GM18867 (cell line): ENCODE measurements around the gene NQO2.

Experiments
- ATAC-seq: cut with Tn5 transposase; IDR thresholded peaks from one replicate; pipeline ENCODE4 v1.9.1; 2021; ENCODE audit warnings: mild to moderate bottlenecking, moderate library complexity; ENCODE audit not compliant: unreplicated experiment

NQO2 gene

DNA sequence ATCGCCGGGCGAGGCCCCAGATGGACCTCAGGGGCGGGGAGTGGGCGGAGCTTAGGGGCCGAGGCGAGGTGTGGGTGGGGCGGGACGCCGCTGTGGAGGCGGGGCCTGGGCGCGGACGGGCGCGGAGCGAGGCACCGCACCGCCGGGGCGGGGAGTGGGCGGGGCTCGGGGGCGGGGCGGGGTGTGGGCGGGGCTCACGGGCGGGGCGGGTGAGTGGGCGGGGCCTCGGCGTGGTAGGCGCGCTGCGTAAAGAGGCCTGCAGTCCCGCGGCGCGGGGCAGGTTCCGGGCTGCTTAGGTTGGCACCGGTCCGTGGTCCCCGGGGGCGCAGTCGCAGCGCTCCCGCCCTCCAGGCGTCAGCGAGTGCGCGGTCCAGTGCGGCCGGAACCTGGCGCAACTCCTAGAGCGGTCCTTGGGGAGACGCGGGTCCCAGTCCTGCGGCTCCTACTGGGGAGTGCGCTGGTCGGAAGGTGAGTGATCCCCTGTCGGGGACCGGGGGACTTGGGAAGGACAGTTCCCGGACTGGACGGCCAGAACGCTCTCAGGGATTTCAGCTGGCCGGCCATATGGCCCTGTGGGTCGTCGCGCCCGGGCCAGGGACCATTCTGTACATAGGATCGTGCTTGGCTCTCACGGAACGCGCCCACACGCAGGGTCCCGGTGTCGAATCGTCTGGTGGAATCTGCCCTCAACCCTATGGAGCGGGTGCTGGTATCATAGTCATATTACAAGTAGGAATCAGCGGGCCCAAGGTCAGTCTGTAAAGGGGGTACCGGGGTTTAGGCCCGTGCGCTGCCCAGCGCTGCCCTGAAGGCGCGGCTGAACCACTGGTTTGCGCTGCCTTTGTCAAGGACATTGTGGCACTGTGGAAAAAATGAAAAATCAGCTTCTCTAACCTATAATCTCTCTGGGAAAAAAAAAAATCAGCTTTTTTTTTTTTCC is at the start of gene NQO2:
TSS of gene NQO2 (plus strand) at position 277 of the 940 bp plus-strand sequence. CDS start 6,659 bp downstream, outside the sequence.
- ATAC-seq, result peak; percentile 70

GRCh38 chr6:2950713-2951112 is 49.0 kb upstream of the NQO2 start:
- ATAC-seq, result no peak

DNA sequence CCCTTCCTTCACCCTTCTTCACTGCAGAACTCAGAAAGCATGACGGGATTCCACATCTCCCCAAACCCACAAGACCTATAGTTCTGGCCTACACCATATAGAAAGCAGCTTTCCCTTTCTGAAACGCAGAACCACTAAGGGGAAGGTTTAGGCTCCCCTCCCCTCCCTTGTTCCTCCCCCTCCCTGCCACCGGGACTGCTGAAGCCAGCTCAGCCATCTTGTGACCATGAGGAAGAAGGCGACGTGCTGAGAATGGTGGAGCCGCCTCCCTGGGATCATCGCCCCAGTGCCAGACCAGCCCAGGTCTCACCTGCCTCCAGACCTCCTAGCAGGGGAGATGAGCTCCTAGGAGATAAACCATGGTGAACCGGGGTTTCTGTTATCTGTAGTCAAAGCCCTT is 48.0 kb upstream of the NQO2 start:
- no peak for ATAC-seq

DNA sequence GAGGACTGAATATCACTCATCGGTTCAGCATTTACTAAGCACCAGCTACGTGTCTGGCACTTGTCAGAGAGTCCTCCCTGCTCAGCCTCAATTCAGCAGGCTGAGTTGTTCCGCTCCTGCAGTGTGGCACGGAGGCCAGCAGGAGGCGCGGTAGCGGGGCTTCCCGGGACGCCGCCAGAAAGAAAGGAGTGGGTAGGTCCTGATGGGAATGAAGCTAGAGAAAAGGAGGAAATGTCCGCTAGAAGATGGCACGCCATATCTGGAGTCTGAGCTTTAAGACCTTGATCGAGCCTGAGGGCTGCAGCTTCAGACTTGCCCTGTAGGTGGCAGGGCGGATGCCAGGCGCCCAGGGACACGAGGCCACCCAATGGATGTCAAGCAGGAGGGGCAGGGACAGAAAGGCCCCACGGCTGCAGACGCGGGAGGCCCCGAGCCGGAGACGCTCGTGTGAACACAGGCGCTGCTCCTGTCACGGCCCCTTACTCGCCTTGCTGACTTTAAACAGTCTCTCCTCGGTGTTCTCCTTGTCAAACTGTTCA is 47.1 kb upstream of the NQO2 start:
- ATAC-seq, result peak; percentile 94

- ATAC-seq, result no peak
Measured at GRCh38 chr6:2953098-2953497, 46.6 kb upstream of the NQO2 start.

DNA sequence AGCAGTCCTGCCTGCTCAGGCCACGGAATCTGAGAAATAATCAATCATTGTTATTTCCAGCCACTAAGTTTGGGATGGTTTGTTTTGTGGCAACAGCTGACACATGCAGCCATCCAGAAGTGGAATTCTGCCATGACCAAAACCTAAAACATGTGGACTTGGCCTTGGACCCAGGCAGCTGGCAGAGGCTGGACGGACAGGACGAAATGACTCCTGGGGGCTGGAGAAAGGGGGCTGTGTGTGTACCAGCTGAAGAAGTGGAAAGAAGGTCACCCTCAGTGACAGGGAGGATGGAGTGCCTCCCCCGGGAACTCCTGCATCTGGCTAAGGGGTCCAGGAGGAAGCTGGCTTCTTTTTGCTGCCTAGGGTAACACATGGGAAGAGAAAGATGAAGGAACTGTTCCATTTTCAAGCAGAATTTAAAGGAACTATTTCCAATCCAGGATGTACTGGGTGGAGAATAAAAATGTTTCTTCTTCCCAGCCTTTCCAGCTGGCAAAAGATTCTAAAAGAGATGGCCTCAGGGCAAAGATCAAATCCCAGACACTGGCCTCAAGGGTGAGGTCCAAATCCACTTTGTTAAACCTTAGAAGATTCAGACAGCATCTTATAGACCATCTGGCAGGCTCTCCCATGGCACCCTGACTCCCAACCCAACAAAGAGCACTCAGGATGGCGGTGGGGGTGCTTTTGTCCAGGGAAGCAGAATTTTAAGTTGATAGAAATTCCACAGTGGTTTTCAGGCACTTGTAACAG is 42.6 kb upstream of the NQO2 start:
- no peak for ATAC-seq

DNA sequence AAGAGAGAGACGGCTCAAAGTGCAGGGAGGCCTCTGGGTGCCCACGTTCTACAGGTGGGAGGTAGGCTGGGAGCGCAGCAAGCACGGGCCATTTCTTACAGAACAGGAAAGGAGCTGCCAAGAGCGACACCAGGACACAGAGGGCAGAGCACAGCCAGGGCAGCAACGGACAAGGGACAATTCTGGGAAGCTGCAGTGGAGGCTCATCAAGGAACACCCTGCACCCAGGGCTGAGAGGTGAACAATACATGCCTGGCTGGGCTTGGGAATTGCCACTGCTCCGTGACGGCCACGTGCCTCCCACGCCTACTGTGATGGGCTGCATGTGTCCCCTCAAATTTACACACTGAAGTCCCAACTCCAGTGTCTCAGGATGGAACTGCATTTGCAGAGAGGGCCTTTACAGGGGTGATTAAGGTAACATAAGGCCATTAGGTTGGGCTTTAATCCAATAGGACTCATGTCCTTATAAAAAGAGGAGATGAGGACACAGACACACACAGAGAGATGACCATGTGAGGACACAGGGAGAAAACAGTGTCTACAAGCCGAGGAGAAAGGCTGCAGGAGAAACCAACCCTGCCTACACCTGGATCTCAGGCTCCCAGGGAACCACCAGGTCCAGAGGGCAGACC is 41.9 kb upstream of the NQO2 start:
- no peak for ATAC-seq

GRCh38 chr6:2958331-2958711 is 41.4 kb upstream of the NQO2 start:
- ATAC-seq, result no peak

DNA sequence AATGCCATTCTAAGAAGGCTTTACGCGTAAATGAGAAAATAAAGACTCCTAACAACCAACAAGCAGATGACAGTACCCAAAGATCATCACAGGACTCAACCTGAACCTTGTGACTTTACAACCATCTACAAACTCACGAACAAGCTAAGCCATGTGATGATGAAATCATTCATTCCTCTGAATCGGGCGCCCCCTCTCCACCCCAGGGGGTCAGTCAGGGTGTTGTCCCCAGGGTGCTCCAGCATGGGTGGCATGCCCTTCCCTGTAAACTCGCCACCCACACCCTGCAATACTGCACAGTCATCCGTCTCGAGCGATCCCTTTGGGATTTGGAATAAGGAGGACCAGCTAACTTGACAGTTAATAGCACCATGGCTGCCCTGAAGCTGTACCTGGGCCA is 40.9 kb upstream of the NQO2 start:
- ATAC-seq, result no peak

GRCh38 chr6:2959909-2960719 is 39.6 kb upstream of the NQO2 start:
- ATAC-seq, result no peak

DNA sequence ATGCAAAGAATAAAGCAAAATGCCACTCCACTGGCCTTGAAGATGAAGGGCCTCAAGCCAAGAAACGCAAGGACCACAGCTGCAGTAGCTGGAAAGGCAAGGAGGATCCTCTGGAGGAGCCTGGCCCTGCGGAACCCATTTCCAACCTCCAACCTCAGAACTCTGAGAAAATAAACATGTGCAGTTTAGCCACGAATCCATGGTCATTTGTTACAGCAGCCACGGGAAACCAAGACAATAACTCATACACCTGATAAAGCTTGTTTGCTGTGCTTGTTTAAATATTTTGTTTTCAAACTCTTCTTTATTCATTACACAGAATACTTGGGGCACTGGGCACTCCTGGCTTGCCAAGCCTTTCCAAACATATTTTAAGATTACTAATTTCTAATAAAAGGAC is 38.8 kb upstream of the NQO2 start:
- no peak for ATAC-seq

- no peak for ATAC-seq
Measured at GRCh38 chr6:2961506-2961905, 38.2 kb upstream of the NQO2 start.

GRCh38 chr6:2962004-2962403 is 37.7 kb upstream of the NQO2 start:
- ATAC-seq, result no peak

DNA sequence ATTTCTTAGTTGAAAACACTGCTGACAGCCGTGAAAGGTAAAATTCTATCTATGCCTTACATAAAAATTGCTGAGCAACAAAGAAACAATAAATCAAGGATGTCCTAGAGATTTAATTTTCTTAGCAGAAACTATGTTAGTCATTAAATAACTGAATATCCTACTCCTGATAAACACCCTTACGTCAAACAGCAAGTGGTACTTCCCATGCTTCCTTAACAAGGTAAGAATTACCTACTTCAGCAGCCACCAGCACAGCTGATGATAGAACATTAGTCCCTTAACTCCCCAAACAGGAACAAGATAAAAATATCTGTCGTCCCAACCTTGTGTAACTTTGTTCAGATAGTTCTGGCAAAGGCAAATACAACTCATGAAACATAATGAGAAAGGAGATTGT is 37.1 kb upstream of the NQO2 start:
- no peak for ATAC-seq

- no peak for ATAC-seq
Measured at GRCh38 chr6:2963756-2964155, 35.9 kb upstream of the NQO2 start.

DNA sequence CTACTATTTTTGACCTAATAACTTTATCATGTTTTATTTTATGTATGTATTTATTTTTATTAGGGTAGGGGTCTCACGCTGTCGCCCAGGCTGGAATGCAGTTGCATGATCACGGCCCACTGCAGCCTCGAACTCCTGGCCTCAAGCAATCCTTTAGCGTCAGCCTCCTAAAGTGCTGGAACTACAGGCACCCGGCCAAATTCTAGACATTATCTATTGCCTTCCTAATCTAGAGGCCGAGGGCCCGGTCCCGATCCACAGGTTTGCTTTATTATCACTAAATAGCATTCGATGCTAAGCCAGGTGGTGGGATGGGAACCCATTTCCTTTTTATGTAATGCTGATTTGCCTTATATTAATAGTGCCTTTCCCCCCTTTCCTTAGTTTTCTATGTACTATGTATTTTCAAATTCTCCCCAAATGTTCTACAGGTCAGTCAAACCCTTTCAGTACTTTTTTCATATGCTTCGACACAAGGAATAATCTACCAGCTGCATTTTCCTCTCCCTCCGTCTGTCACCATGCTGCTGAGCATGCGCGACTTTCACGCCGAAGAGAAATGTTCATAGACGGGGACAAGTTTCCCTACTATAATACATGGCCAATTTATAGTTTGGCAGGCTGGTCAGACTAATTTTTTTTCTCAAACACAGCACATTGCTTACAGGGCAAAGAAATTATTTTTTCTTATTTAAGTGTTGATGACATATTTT is 34.7 kb upstream of the NQO2 start:
- no peak for ATAC-seq

- no peak for ATAC-seq
Measured at GRCh38 chr6:2966347-2966746, 33.3 kb upstream of the NQO2 start.

GRCh38 chr6:2967936-2968335 is 31.8 kb upstream of the NQO2 start:
- ATAC-seq, result no peak

GRCh38 chr6:2968600-2969135 is 31.0 kb upstream of the NQO2 start:
- no peak for ATAC-seq

DNA sequence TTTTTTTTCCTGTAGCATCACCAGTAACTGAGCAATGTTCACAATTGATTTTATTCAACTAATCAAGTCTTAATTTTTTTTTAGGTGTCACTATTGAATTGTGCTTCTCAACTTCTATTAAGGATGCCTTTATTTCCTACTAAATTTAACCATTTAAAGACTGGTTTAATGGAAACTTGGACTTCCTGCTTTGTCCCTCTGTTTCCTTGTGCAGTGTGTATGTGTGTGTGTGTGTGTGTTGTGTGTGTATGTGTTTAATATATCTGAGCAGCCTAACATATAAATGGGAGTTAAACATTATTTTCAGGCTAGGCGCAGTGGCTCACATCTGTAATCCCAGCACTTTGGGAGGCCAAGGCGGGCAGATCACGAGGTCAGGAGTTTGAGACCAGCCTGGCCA is 30.1 kb upstream of the NQO2 start:
- ATAC-seq, result no peak
